ENCODE data around the gene DIPK1A. TPM values are rescaled to one million over a fixed set of nuclear protein-coding genes. Genes with fewer than 3 reads are reported as not detected.

DIPK1A gene
- polyA plus RNA-seq, 1 experiment: 12.3 TPM

DNA sequence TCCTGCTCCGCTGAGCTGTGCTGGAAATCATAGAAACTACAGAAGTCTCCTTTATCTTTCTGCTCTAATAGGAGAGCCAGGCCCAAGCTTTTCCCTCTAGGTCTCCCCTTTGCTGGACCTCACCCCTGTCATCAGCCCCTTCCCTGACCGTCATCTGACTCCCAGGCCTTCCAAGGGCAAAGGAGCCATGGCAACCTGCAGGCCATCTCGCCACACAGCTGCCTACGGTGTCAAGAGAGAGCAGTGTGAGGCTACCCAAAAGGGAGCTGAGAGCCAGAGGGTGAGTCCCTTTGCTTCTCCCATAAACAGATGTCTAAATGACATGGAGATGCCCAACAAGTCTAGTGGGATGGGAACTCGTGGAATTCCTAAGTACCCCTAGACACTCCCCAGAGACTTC is 37.6 kb upstream of the DIPK1A start:
- Histone ChIP-seq H3K36me3 (ENCODE audit: control insufficient read depth, insufficient read depth, low read length) (no peaks in the 10 kb centered on the region), H3K27me3 (ENCODE audit: control insufficient read depth, insufficient read depth, low read length) (peaks cover 21% of the 10 kb centered on the region), H3K4me3 (ENCODE audit: low read depth, low read length) (no peak overlapping the region)
- TF ChIP-seq, protein P1, sequence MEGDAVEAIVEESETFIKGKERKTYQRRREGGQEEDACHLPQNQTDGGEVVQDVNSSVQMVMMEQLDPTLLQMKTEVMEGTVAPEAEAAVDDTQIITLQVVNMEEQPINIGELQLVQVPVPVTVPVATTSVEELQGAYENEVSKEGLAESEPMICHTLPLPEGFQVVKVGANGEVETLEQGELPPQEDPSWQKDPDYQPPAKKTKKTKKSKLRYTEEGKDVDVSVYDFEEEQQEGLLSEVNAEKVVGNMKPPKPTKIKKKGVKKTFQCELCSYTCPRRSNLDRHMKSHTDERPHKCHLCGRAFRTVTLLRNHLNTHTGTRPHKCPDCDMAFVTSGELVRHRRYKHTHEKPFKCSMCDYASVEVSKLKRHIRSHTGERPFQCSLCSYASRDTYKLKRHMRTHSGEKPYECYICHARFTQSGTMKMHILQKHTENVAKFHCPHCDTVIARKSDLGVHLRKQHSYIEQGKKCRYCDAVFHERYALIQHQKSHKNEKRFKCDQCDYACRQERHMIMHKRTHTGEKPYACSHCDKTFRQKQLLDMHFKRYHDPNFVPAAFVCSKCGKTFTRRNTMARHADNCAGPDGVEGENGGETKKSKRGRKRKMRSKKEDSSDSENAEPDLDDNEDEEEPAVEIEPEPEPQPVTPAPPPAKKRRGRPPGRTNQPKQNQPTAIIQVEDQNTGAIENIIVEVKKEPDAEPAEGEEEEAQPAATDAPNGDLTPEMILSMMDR (IDR thresholded peaks at IDR 0.05; ENCODE audit: insufficient read depth, low read depth, low read length): no peak
- no peak for DNase-seq (ENCODE audit: low read depth)
- ChIA-PET CTCF (interaction anchor here (0.6 to 1.3 kb wide), 4 partner anchors 9 to 241 kb away, joined by 3 to 5 read pairs (median 4); no protein-coding TSS in a partner anchor), POLR2A (no interaction called here)

DNA sequence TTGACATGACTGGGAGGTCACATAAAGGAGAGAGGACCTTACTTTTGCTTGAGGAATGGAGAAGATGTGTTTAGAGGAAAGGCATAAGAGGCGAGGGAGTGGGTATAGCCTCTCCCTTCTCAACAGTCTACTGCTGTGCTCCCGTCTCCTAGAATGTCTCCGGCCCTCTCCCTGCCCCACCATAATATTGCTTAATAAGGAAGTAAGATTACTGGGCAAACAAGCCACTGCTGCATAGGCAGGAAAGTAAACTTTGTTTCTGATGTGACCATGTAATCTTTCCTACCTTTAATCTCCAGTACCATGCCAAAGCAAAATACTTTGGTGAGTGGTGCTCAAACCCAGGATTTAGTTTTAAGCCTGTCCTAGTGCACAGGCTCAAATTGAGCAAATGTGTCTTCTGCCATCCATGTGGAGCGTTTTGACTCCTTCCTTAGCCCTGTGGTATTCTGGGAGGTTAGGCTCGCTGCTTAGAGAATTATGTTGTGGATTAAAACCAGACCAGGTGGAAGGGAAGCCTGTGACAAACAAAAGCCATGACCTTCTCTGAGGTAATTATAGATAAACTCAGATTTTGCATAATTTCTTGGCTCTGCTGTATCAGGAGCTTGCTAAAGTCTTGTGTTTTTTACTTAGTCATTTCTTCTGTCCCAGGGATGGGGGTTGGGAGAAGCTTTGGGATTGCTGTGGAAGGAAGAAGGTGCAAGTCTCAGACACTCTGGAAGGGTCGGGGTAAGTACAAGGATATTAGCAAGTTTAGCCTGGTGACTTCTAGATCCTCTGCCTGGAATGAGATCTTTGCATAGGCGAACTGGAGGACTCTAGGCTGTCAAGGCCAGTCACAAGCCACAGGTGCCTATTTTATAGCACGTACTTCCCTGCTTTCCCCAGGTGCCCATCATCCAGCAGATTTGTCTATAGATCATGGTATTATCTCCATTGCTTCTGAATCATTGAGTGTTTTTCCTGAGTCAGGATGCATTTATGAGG is 34.5 kb upstream of the DIPK1A start:
- H3K36me3 ChIP-seq (ENCODE audit: control insufficient read depth, insufficient read depth, low read length): no peaks in the 10 kb centered on the region
- POLR2A ChIA-PET: no interaction called here
- CTCF ChIA-PET: interaction anchor here (0.9 to 3.8 kb wide), 11 partner anchors 12 to 138 kb away, joined by 3 to 133 read pairs (median 15); partner anchors contain the start of gene DIPK1A
- no peak for DNase-seq (ENCODE audit: low read depth)
- TF ChIP-seq, protein P1 (IDR thresholded peaks at IDR 0.05; ENCODE audit: insufficient read depth, low read depth, low read length): no peak
- H3K4me3 ChIP-seq (ENCODE audit: low read depth, low read length): no peak overlapping the region
- peaks cover 8% of the 10 kb centered on the region for H3K27me3 ChIP-seq (ENCODE audit: control insufficient read depth, insufficient read depth, low read length)

DNA sequence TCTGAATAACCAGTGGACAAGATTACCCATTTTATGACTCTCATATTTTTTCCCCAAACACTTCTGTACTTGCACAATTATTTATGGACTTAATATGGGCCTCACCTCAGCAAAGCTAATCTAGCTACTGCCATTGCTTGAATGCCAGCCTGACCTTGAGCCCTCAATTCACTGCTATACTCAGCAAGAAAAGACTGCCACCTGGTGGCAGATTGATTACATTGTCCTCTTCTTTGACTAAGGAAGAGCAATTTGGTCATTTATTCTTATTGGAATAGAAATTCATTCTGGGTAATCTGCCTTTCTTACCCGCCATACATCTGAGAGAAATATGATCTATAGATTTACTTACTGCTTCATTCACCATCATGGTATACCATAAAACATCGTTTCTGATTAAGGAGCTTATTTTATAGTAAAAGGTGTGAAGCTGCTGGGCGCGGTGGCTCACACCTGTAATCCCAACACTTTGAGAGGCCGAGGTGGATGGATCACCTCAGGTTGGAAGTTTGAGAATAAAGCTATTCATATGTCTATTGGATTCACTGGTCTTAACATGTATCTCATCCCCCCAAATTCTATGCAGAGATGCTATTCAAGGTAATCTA is 32.9 kb upstream of the DIPK1A start:
- no peak overlapping the region for H3K4me3 ChIP-seq (ENCODE audit: low read depth, low read length)
- TF ChIP-seq, protein P1 (IDR thresholded peaks at IDR 0.05; ENCODE audit: insufficient read depth, low read depth, low read length): peak; percentile 66
- no peak for DNase-seq (ENCODE audit: low read depth)
- ChIA-PET POLR2A (no interaction called here), CTCF (interaction anchor here (0.6 to 3.8 kb wide), 50 partner anchors 9 to 851 kb away, joined by 3 to 133 read pairs (median 4); partner anchors contain the start of genes DIPK1A and RPL5)
- no peaks in the 10 kb centered on the region for H3K36me3 ChIP-seq (ENCODE audit: control insufficient read depth, insufficient read depth, low read length)
- peaks cover 5% of the 10 kb centered on the region for H3K27me3 ChIP-seq (ENCODE audit: control insufficient read depth, insufficient read depth, low read length)

DNA sequence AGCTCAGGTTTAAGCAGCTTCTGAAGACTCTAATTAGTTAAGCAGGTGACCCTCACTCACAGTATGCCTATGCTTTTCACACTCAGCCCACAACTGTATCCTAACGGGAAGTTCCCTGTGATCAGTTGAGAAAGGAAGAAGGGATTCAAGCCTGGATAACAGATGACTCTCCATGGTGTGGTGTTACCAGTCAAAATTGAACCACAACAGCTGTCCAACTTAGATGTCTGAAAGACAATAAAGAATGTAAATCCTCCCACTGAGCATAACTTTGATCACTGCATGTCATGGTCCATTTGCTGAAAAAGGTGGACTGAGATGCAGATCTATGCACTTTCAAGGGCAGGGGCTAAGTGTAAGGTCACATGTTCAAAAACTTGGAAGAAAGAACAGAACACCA is 32.3 kb upstream of the DIPK1A start:
- ChIA-PET CTCF (interaction anchor here (0.6 to 3.8 kb wide), 42 partner anchors 8 to 237 kb away, joined by 3 to 133 read pairs (median 5); partner anchors contain the start of genes DIPK1A and RPL5), POLR2A (no interaction called here)
- no peaks in the 10 kb centered on the region for H3K36me3 ChIP-seq (ENCODE audit: control insufficient read depth, insufficient read depth, low read length)

More for the DNA sequence above, 32.3 kb upstream of the DIPK1A start:
- H3K4me3 ChIP-seq (ENCODE audit: low read depth, low read length): no peak overlapping the region
- DNase-seq (ENCODE audit: low read depth): no peak
- H3K27me3 ChIP-seq (ENCODE audit: control insufficient read depth, insufficient read depth, low read length): peaks cover 4% of the 10 kb centered on the region
- TF ChIP-seq, protein P1 (IDR thresholded peaks at IDR 0.05; ENCODE audit: insufficient read depth, low read depth, low read length): no peak

All from BJ (cell line).